ENCODE data around the gene SLC1A5. TPM values are rescaled to one million over a fixed set of nuclear protein-coding genes. Genes with fewer than 3 reads are reported as not detected.

Gene SLC1A5
- polyA plus RNA-seq, 3 donors, result 34.6 to 64.9 (median 57.3) TPM

DNA sequence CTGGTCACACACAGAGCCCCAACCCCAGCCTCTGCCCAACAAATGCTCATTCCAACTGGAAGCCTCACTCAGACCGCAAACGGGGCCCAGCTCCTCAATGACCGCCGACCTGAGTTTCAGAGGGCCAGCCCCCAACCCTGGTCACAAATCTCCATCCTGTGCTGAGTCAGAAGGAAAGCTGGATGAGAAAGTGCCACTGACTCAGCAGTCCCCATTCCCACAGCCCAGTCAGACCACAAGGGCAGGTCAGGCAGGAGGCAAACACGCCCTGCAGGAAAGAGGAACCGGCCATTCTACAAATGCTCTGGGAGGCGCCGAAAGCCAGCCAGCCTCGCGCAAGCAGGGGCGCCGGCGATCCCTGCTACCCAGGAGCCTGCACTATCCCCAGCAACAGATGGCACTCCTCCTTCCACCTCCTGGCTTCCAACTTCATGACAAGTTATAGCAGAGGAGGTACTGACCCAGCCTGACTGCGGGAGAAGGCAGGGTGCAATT lies 57.3 kb downstream of the SLC1A5 start:
- Histone ChIP-seq H2AFZ (ENCODE audit: insufficient read depth, low read depth, low read length, poor library complexity, severe bottlenecking) (no peak overlapping the region), H3K4me2 (replicated peaks; ENCODE audit: extremely low read depth, low read length, poor library complexity, severe bottlenecking) (peak overlapping the region; percentile 82), H3K9ac (ENCODE audit: insufficient read depth, low read length, poor library complexity, severe bottlenecking) (peak overlapping the region; percentile 57), H4K20me1 (ENCODE audit: insufficient read depth, low read length) (peaks cover 66% of the 10 kb centered on the region), H3K27me3 (ENCODE audit: control insufficient read depth in 2 of 2, insufficient read depth in 2 of 2, low read length in 2 of 2) (no peaks in the 10 kb centered on the region), H3K9me3 (replicated peaks in 1 of 2; ENCODE audit: control insufficient read depth in 1 of 2, insufficient read depth in 1 of 2, low read length in 2 of 2) (no peaks in the 10 kb centered on the region), H3K4me3 (replicated peaks in 1 of 3; ENCODE audit: low read depth in 2 of 3, low read length in 3 of 3) (peak overlapping the region; percentile 18 to 73 (median 39)), H3K27ac (ENCODE audit: low read depth in 1 of 2, low read length in 2 of 2) (peak overlapping the region; percentile 89 to 91), H3K36me3 (replicated peaks in 1 of 2; ENCODE audit: control insufficient read depth in 1 of 2, insufficient read depth in 2 of 2, low read length in 2 of 2) (peaks cover 47 to 55% of the 10 kb centered on the region in 2 donors), H3K4me1 (ENCODE audit: control insufficient read depth in 1 of 2, insufficient read depth in 2 of 2, low read length in 2 of 2) (peaks cover 69 to 78% of the 10 kb centered on the region in 2 donors), H3K79me2 (ENCODE audit: insufficient read depth, low read length) (peaks cover 38% of the 10 kb centered on the region)
- Mint-ChIP-seq H3K27me3 (ENCODE audit: low read depth in 3 of 3) (peaks cover under 1 to 2% (median 2%) of the 10 kb centered on the region in 3 donors), H3K9me3 (peaks cover 0 to 2% (median 0%) of the 10 kb centered on the region in 7 donors), H3K4me3 (peak overlapping the region; percentile 78 to 94), H3K27ac (peak overlapping the region; percentile 92 to 100 (median 98)), H3K4me1 (peaks cover 73% of the 10 kb centered on the region), H3K36me3 (peaks cover 63 to 72% of the 10 kb centered on the region in 2 donors)
- DNase-seq, result peak; percentile 88 to 95 (median 90)
- WGBS (ENCODE audit: insufficient coverage), result 1% methylated on average over 12 of the region's 14 CpGs
- TF ChIP-seq, protein P1, sequence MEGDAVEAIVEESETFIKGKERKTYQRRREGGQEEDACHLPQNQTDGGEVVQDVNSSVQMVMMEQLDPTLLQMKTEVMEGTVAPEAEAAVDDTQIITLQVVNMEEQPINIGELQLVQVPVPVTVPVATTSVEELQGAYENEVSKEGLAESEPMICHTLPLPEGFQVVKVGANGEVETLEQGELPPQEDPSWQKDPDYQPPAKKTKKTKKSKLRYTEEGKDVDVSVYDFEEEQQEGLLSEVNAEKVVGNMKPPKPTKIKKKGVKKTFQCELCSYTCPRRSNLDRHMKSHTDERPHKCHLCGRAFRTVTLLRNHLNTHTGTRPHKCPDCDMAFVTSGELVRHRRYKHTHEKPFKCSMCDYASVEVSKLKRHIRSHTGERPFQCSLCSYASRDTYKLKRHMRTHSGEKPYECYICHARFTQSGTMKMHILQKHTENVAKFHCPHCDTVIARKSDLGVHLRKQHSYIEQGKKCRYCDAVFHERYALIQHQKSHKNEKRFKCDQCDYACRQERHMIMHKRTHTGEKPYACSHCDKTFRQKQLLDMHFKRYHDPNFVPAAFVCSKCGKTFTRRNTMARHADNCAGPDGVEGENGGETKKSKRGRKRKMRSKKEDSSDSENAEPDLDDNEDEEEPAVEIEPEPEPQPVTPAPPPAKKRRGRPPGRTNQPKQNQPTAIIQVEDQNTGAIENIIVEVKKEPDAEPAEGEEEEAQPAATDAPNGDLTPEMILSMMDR (IDR thresholded peaks at IDR 0.05), result no peak
- intact Hi-C loops (cut with micrococcal nuclease), result loop anchor here (2.0 to 5.0 kb wide), 3 partner anchors 14 to 114 kb away; partner anchors contain the start of gene PRKD2 (in 1 of the 2)

GRCh38 chr19:46730595-46730994 lies 57.8 kb downstream of the SLC1A5 start:
- Histone ChIP-seq H3K9ac (ENCODE audit: insufficient read depth, low read length, poor library complexity, severe bottlenecking) (peak overlapping the region; percentile 57), H3K27ac (ENCODE audit: low read depth in 1 of 2, low read length in 2 of 2) (peak overlapping the region; percentile 89 to 91), H3K9me3 (replicated peaks in 1 of 2; ENCODE audit: control insufficient read depth in 1 of 2, insufficient read depth in 1 of 2, low read length in 2 of 2) (no peaks in the 10 kb centered on the region), H3K4me3 (replicated peaks in 1 of 3; ENCODE audit: low read depth in 2 of 3, low read length in 3 of 3) (peak overlapping the region in 1 of 3 experiments; percentile 73), H3K79me2 (ENCODE audit: insufficient read depth, low read length) (peaks cover 40% of the 10 kb centered on the region), H4K20me1 (ENCODE audit: insufficient read depth, low read length) (peaks cover 70% of the 10 kb centered on the region), H3K27me3 (ENCODE audit: control insufficient read depth in 2 of 2, insufficient read depth in 2 of 2, low read length in 2 of 2) (no peaks in the 10 kb centered on the region), H3K36me3 (replicated peaks in 1 of 2; ENCODE audit: control insufficient read depth in 1 of 2, insufficient read depth in 2 of 2, low read length in 2 of 2) (peaks cover 51 to 59% of the 10 kb centered on the region in 2 donors), H2AFZ (ENCODE audit: insufficient read depth, low read depth, low read length, poor library complexity, severe bottlenecking) (no peak overlapping the region), H3K4me2 (replicated peaks; ENCODE audit: extremely low read depth, low read length, poor library complexity, severe bottlenecking) (peak overlapping the region; percentile 82), H3K4me1 (ENCODE audit: control insufficient read depth in 1 of 2, insufficient read depth in 2 of 2, low read length in 2 of 2) (peaks cover 68 to 73% of the 10 kb centered on the region in 2 donors)
- WGBS (ENCODE audit: insufficient coverage), result 91% methylated on average over 14 of the region's 14 CpGs
- TF ChIP-seq, protein P1 (IDR thresholded peaks at IDR 0.05), result no peak
- Mint-ChIP-seq H3K27me3 (ENCODE audit: low read depth in 3 of 3) (peaks cover 2% of the 10 kb centered on the region in 3 donors), H3K4me3 (peak overlapping the region; percentile 78 to 94), H3K27ac (peak overlapping the region; percentile 92 to 100 (median 98)), H3K9me3 (peaks cover 0 to 2% (median 0%) of the 10 kb centered on the region in 7 donors), H3K36me3 (peaks cover 67 to 74% of the 10 kb centered on the region in 2 donors), H3K4me1 (peaks cover 72% of the 10 kb centered on the region)
- DNase-seq, result no peak
- intact Hi-C loops (cut with micrococcal nuclease), result loop anchor here (2.0 to 5.0 kb wide), 3 partner anchors 14 to 113 kb away; partner anchors contain the start of gene PRKD2 (in 1 of the 2)

All from CD14-positive monocyte (primary cell).